ENCODE measurements around the gene LRRC72. TPM values are rescaled to one million over a fixed set of nuclear protein-coding genes. Genes with fewer than 3 reads are reported as not detected.

Gene LRRC72
- total and polyA plus RNA-seq, 9 of the 15 experiments (the other 6 are each of a cell fraction or from before 2014, with no cell fraction given): 0.10 TPM; not detected in 8

DNA sequence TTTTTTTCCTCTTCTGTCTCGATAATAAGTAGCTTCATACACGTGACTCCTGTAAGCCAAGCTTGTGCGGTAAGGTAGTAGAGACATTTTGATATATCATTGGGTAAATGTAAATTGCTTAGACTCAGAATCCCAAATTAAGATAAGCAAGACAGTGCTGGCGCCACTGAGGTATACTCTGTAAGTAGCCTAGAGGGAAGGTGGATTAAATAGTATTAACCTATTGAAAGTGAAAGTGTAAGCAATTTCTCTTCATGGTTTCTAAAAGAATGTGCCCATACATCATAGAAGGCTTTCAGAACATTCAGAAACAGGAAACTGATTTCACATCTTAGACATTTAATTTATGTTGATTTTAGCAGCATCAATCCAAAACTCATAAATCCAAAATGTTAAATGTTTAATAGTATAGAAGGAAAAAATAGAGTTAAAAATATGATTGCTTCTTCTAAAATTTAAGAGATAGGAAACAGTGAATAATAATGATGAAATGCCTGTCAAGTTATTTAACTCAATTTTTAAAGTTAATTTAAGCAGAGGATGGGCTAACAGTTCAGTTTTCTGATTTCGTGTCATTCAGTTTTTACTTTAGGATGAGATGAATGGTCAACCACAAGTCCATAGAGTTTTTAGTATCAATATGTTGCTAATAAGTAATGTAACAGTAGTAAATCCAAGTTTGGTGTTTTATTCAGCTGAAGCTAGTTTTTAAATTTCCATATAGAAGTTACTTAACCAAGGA, 36.8 kb downstream of the LRRC72 start:
- DNase-seq (ENCODE audit: extremely low read depth in 1 of 4, low spot score in 3 of 4): no peak
- H3K36me3 ChIP-seq (ENCODE audit: control insufficient read depth, insufficient read depth, low read length): no peaks in the 10 kb centered on the region
- H4K20me1 ChIP-seq (replicated peaks; ENCODE audit: control insufficient read depth, insufficient read depth, low read length): no peaks in the 10 kb centered on the region
- no peak; the same call in 2 of the 3 replicates for ATAC-seq
- no peaks in the 10 kb centered on the region for H3K79me2 ChIP-seq (ENCODE audit: control insufficient read depth, insufficient read depth, low read length)
- in situ Hi-C loops (cut with MboI): loop anchor here (10.0 to 25.0 kb wide), 2 partner anchors 299 to 476 kb away; no protein-coding TSS in a partner anchor
- no peak overlapping the region; a peak in 1 of 4 replicates for H3K9ac ChIP-seq (ENCODE audit: insufficient read depth in 1 of 2, low read depth in 2 of 2, low read length in 2 of 2)
- H3K27ac ChIP-seq (ENCODE audit: extremely low read depth, low read depth, low read length): 0 out of 3 replicates have a peak overlapping the region, but pooled peaks have one; percentile 9
- H3K4me1 ChIP-seq (replicated peaks in 1 of 2; ENCODE audit: control insufficient read depth in 2 of 2, insufficient read depth in 2 of 2, low read length in 2 of 2): no peaks in the 10 kb centered on the region; a peak in 2 of 5 replicates
- intact Hi-C loops (cut with micrococcal nuclease): loop anchor here (2.0 to 5.0 kb wide), 2 partner anchors 71 to 295 kb away; no protein-coding TSS in a partner anchor
- peak overlapping the region; percentile 71 for H2AFZ ChIP-seq (ENCODE audit: low read depth, low read length)
- BruUV-seq (replicated peaks): no TSS peak
- H3K4me3 ChIP-seq: no peak overlapping the region
- TF ChIP-seq, protein P1, sequence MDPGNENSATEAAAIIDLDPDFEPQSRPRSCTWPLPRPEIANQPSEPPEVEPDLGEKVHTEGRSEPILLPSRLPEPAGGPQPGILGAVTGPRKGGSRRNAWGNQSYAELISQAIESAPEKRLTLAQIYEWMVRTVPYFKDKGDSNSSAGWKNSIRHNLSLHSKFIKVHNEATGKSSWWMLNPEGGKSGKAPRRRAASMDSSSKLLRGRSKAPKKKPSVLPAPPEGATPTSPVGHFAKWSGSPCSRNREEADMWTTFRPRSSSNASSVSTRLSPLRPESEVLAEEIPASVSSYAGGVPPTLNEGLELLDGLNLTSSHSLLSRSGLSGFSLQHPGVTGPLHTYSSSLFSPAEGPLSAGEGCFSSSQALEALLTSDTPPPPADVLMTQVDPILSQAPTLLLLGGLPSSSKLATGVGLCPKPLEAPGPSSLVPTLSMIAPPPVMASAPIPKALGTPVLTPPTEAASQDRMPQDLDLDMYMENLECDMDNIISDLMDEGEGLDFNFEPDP (CRISPR knock-in tag; IDR thresholded peaks at IDR 0.05): no peak
- TF ChIP-seq, protein P2, sequence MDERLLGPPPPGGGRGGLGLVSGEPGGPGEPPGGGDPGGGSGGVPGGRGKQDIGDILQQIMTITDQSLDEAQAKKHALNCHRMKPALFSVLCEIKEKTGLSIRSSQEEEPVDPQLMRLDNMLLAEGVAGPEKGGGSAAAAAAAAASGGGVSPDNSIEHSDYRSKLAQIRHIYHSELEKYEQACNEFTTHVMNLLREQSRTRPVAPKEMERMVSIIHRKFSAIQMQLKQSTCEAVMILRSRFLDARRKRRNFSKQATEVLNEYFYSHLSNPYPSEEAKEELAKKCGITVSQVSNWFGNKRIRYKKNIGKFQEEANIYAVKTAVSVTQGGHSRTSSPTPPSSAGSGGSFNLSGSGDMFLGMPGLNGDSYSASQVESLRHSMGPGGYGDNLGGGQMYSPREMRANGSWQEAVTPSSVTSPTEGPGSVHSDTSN (CRISPR knock-in tag; IDR thresholded peaks at IDR 0.05; ENCODE audit: low read depth): no peak
- TF ChIP-seq, protein P2 (tag; conservative IDR thresholded peaks at IDR 0.05; ENCODE audit: low read depth): 0 out of 2 replicates have a peak, but pooled peaks have one; percentile 18
- H3K9me3 ChIP-seq (replicated peaks; ENCODE audit: control insufficient read depth, insufficient read depth, low read depth, low read length): no peaks in the 10 kb centered on the region
- FAIRE-seq: no peak
- no peaks in the 10 kb centered on the region for H3K9me1 ChIP-seq (ENCODE audit: control insufficient read depth, insufficient read depth, low read length)
- no peaks in the 10 kb centered on the region for H3K27me3 ChIP-seq (ENCODE audit: control insufficient read depth in 2 of 2, insufficient read depth in 2 of 2, low read length in 2 of 2)
- H3K4me2 ChIP-seq (ENCODE audit: insufficient read depth, low read length): 0 out of 2 replicates have a peak overlapping the region, but pooled peaks have one; percentile 12
- ChIA-PET POLR2A (interaction anchor here (0.9 kb wide), 2 partner anchors 11 to 142 kb away, joined by 3 to 4 read pairs; partner anchors contain the start of gene CRPPA), CTCF (ENCODE audit: low intra/inter-chr PET ratio) (interaction anchor here (0.6 to 3.3 kb wide), 3 partner anchors 131 to 476 kb away, joined by 3 to 20 read pairs (median 10); no protein-coding TSS in a partner anchor)
- WGBS (ENCODE audit: insufficient coverage, low coverage, missing lambda C conversion rate): 55% methylated on average over 5 of the region's 5 CpGs
